HG02981 (cell line): ENCODE results near the gene MC1R.
A peak's percentile ranks its signal among the peaks of the same experiment; 100 is the strongest.
"Not testable (repeated sequence)": the region's sequence is repeated elsewhere in the genome, so short reads cannot be mapped to it uniquely, and the experiment has no call there.

Experiments
- ATAC-seq: cut with Tn5 transposase; IDR thresholded peaks from one replicate; pipeline ENCODE4 v1.9.1; 2021; ENCODE audit warnings: mild to moderate bottlenecking, moderate library complexity; ENCODE audit not compliant: unreplicated experiment

Gene MC1R

DNA sequence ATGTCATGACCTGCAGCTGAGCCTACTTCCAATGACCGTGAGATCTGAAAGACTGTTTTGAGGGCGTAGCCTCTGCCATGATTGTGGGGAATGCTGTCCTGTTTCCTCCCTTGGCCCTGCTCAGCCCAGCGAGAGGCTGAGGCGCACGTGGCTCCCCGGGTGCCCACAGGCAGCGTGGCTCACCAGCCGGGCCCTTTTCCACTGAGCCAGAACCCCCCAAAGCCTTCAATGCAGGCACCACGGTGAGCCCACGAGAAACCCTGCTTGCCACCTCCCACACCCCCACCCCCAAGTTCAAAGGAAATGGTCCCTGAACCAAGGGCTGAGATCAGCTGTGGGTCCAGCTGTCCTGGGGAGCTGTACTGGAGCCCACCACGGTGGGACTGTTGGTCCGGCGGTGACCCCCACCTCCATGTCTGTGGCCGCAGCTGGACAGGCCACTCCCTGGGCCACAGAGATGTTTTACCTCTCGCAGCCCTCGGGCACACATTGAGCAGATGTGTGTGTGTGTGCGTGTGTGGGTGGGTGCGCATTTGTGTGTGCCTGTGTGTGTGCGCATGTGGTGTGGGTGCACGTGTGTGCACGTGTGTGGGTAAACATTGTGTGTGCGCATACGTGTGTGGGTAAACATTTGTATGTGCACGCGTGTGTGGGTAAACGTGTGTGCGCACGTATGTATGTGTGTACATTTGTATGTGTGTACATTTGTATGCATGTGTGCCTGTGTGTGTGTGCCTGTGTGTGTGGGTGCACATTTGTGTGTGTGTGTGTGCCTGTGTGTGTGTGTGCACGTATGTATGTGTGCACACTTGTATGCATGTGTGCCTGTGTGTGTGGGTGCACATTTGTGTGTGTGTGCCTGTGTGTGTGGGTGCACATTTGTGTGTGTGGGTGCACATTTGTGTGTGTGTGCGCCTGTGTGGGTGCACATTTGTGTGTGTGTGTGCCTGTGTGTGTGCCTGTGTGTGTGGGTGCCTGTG, 5.0 kb upstream of the MC1R start:
- ATAC-seq = no peak

DNA sequence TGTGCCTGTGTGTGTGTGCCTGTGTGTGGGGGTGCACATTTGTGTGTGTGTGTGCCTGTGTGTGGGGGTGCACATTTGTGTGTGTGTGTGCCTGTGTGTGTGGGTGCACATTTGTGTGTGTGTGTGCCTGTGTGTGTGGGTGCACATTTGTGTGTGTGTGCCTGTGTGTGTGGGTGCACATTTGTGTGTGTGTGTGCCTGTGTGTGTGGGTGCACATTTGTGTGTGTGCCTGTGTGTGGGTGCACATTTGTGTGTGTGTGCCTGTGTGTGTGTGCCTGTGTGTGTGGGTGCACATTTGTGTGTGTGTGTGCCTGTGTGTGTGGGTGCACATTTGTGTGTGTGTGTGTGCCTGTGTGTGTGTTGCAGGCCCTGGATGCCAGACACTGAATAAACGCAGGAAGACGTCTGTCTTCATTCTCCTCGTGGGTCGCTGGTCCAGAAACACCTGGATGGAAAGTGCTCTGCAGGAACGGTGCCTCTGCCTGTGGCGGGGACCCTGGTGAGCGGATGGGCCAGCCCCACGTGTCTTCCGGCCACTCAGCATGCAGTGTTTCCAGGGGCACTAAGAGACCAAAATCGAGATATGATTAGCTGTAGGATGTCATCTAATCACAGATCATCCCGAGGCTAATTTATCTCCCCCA, 3.9 kb upstream of the MC1R start:
- not testable (repeated sequence) for ATAC-seq

DNA sequence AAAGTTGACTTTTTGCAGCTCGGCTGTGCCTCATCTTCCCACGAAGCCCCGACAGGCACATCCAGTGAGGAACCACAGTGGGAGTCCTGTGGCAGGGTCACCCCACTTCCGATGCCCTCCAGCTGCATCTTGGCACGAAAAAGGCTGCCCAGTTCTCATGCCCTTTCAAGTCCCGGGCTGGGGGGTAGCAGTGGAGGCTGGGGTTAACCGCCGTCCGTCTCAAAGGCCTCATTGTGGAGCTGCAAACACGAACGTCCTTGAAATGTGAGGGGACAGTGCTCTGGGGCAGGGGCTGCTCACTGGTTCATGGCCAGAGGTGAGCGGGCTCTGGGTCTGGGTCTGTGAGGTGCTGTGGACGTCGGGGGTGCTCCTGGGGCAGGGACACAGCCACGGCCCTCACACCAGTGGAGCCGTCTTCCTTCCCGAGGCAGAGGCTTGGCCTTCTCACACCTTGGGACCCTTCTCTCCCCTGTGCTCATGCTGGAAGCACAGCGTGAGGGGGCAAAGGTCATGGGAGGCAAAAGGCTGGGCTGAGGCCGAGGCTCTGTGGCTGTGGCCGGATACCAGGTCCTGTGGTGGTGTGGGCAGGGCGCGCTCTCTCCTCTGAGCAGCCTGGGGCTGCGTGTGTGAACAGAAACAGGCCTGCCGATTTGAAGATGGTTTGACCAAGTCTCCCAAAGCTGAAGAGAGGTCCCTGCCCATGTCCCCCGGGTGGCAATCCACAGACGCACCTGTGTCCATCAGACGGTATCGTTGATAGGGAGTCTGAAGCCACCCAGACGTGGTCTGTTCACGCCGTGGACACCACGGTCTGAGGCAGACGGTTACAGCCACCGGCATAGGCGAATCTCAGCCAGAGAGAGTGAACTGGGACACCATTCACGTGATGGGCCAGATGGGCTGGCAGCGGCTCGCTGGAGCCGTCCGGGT, 3.1 kb upstream of the MC1R start:
- ATAC-seq = no peak

- ATAC-seq = peak; percentile 71
Observed at GRCh38 chr16:89917773-89918452, 749 bp upstream of the MC1R start.

GRCh38 chr16:89919535-89920406, 1.1 kb downstream of the MC1R start:
- ATAC-seq = no peak

GRCh38 chr16:89920723-89921122, 2.1 kb downstream of the MC1R start:
- ATAC-seq = no peak

GRCh38 chr16:89921131-89921701, 2.6 kb downstream of the MC1R start:
- no peak for ATAC-seq

GRCh38 chr16:89921702-89922476, 3.2 kb downstream of the MC1R start:
- ATAC-seq = no peak

GRCh38 chr16:89922477-89922883, 3.8 kb downstream of the MC1R start:
- no peak for ATAC-seq

DNA sequence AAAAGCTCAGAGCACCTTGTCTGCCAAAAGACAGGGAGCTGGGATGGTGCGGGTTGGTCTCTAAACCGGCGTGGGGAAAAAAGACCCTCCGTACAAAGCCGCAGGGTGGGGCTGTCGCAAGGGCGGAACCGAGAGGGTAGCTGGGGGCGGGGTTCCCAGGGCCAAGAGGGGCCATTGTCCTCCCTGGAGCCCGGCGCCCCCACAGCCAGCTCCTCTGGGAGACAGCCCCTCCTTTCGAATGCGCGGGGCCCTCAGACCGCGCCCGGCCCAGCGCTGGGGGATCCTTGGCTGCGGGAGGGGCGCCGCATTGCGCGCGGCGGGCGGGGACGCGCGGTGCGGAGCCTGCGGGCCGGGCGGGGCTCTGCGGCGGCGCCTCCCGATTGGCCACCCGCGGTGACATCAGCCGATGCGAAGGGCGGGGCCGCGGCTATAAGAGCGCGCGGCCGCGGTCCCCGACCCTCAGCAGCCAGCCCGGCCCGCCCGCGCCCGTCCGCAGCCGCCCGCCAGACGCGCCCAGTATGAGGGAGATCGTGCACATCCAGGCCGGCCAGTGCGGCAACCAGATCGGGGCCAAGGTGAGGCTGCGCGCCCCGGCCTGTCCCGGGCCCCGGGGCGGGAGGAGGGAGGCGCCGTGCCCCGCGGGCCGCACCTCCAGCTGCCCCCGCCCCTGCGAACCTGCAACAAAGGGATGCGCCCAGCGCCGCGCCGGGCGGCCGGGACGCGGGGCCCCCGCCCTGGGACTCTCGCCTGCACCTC, 4.4 kb downstream of the MC1R start, which contains the start of gene TUBB3:
TSS of gene TUBB3 (plus strand) at position 459 of the 756 bp plus-strand sequence. CDS start at position 519, 60 bp downstream.
- ATAC-seq = no peak

DNA sequence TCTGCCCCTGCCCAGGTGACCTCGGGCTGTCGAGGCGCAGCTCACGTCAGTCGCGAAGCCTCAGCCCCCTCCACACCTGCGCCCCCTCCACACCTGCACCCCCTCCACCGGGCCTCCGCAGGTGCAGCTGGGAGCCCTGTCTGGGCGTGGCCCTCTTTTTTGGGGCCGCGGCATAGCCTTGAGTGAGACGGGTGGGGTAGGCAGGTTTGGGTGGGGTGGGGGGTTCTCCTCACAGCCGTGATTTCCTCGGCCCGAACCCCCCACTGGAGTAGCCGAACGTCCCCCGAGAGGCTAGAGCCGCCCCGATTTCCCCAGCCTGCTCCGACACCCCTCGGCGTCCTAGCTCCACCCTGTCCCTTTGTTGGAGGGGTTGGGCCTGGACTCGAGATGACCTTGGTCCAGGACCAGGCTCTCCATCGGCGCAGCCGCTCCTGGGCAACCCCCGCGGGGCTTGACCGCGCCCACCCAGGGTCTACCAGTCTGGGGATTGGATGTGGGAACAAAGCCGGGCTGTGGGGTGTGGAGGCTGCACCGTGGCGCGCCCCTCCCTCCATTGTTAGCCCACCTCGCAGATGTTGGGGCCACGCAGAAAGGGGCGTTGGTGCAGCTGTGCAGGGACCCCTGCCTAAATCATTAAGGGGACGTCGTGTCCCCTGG, 5.1 kb downstream of the MC1R start:
- ATAC-seq = no peak

DNA sequence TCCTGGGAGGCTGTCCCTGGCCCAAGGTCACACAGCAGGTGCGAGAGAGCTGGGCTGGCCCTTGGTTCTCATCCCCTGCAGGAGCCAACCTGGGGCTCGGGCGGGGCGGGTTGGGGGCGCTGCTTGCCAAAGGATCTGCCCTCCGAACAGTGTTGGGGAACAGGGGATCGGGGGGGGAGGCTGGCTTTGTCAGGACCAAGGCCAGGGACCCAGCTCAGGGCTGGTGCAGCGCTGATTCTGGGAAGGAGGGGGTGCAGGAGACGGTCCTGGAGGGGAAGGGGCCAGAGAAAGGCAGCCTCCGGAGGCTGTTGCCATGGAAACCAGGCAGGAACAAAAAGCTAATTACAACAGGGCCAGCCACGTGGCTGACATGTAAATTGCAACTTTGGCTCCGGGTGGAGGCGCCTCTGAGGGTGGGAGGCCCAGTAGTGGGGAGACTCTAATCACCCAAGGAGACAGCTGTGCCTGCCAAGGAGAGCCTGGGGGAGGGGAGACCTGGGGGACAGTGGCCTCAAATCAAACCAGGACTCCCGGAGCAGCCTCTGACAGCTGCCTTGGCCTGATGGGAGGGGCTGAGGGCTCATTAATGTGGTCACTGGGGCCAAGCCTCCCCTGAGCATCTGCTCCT, 5.7 kb downstream of the MC1R start:
- ATAC-seq = no peak

- no peak for ATAC-seq
Observed at GRCh38 chr16:89924925-89925307, 6.3 kb downstream of the MC1R start.

- ATAC-seq = no peak
Observed at GRCh38 chr16:89925596-89926079, 7.0 kb downstream of the MC1R start.

DNA sequence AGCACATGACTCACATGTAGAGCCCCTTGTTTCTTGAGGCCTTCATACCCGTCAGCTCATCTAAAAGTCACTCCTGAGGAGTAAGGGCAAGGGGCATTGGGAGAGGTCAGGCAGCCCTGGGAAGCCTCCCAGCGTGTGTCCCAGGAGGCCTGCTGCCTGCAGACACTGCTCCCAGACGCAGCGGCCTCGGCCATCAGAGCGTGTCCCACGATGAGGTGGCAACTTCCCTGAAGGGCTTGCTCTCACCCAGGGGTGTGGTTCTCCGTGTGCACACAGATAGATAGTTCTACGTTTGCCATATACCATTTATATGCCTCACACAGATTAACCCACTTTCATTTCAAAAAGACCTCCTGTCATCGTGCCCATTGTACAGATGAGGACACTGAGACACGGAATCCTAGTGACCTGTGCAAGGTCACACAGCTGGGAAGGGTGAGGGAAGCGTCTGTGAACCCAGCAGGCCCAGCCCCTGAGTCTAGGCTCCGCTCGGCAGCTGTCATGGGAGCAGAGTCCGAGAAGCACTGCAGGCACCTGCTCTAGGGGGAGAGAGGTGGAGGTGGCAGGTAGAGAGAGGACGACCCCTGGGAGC, 12.7 kb downstream of the MC1R start:
- ATAC-seq = no peak

- no peak for ATAC-seq
Observed at GRCh38 chr16:89931964-89932363, 13.3 kb downstream of the MC1R start.
